Left lung (tissue), 10 donors: ENCODE measurements around the gene CHST4. TPM values are rescaled to one million over a fixed set of nuclear protein-coding genes. Genes with fewer than 3 reads are reported as not detected.

Source experiments
- ATAC-seq: fragments of 200-7000 bp; cut with Tn5 transposase; one replicate; pipeline ENCODE4 v1.9.1; 2020; ENCODE audit warnings: moderate library complexity
- DNase-seq, 4 donors: peaks; one replicate each; pipeline ENCODE4 v3.0.0-alpha.2; 2013 to 2020
- H3K27ac ChIP-seq, 2 donors: fragments of 200-600 bp; sonication (generic) in 1 of 2; one replicate each; pipeline versions ENCODE4 v1.5.0 to v1.8.0; 2020 to 2021
- H3K27me3 ChIP-seq, 2 donors: fragments of 200-600 bp; sonication (generic) in 1 of 2; one replicate each; pipeline versions ENCODE4 v1.5.0 to v1.8.0; 2020 to 2021
- H3K36me3 ChIP-seq, 2 donors: fragments of 200-600 bp; sonication (generic) in 1 of 2; one replicate each; pipeline versions ENCODE4 v1.5.0 to v1.8.0; 2020 to 2021
- H3K4me1 ChIP-seq, 2 donors: fragments of 200-600 bp; one replicate each; pipeline ENCODE4 v1.8.0; 2021
- H3K4me3 ChIP-seq, 2 donors: fragments of 200-600 bp; sonication (generic) in 1 of 2; one replicate each; pipeline versions ENCODE4 v1.5.0 to v1.8.0; 2020 to 2021; ENCODE audit warnings: mild to moderate bottlenecking in 1 of 2
- H3K9me3 ChIP-seq, 2 donors: fragments of 200-600 bp; sonication (generic) in 1 of 2; one replicate each; pipeline versions ENCODE4 v1.5.0 to v1.8.0; 2020 to 2021
- intact Hi-C, 2 donors: fragments of 100-400 bp; cut with DNase I; formaldehyde crosslinking; loops; one replicate each; pipeline versions ENCODE4 v1.11.2 to v1.14.2; 2022
- polyA plus RNA-seq, 6 donors: library from polyadenylated mRNA; unstranded; fragments of 120-200 nt; gene quantifications; one replicate each; pipeline ENCODE4 v1.2.1, GENCODE V29; 2013; ENCODE audit not compliant: insufficient read length in 6 of 6
- total RNA-seq, 2 donors: library from RNA; stranded (reverse); fragmentation: NEBNext Ultra II Directional; extraction: Animal tissue kit (Norgen Biotek cat#: 25700); gene quantifications; one replicate each; pipeline ENCODE4 v1.2.1, GENCODE V29; 2021
- TF ChIP-seq, protein P1 (sequence below), 2 donors: fragments of 200-600 bp; sonication (generic) in 1 of 2; IDR thresholded peaks; one replicate each; pipeline versions ENCODE4 v1.5.0 to v1.8.0; 2021; ENCODE audit warnings: antibody characterized with exemption in 2 of 2
- donor health status: DM: no; HTN: yes; CAD: no.
- donor health status: DM: no; HTN: no; CAD: no.

CHST4 gene
- total and polyA plus RNA-seq, 8 donors: 0.07 to 0.26 (median 0.12) TPM; not detected in 3

DNA sequence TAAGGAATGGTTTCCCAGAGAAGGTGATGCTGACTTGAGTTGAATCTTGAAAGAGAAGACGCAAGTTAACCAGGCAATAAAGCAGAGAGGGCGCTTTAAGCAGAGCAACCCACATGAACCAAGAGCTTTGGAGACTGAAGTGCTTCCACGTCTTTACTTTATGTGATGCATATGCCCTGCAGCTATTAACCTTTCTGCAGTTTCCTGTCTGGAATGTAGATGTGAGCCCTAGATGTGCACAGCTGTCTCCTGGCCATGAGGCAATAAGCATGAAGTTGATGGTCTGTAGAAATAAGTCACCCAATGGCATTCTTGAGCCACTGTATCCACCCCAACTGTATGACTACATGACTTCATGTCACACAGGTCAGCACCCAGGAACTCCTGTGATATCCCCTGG lies 5.7 kb upstream of the CHST4 start:
- peaks cover 0 to 2% of the 10 kb centered on the region in 2 donors for H3K27me3 ChIP-seq
- H3K36me3 ChIP-seq: no peaks in the 10 kb centered on the region
- no peak for ATAC-seq
- H3K4me3 ChIP-seq: no peak overlapping the region
- DNase-seq: no peak
- intact Hi-C loops: no loop called here
- TF ChIP-seq, protein P1, sequence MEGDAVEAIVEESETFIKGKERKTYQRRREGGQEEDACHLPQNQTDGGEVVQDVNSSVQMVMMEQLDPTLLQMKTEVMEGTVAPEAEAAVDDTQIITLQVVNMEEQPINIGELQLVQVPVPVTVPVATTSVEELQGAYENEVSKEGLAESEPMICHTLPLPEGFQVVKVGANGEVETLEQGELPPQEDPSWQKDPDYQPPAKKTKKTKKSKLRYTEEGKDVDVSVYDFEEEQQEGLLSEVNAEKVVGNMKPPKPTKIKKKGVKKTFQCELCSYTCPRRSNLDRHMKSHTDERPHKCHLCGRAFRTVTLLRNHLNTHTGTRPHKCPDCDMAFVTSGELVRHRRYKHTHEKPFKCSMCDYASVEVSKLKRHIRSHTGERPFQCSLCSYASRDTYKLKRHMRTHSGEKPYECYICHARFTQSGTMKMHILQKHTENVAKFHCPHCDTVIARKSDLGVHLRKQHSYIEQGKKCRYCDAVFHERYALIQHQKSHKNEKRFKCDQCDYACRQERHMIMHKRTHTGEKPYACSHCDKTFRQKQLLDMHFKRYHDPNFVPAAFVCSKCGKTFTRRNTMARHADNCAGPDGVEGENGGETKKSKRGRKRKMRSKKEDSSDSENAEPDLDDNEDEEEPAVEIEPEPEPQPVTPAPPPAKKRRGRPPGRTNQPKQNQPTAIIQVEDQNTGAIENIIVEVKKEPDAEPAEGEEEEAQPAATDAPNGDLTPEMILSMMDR (IDR thresholded peaks at IDR 0.05): no peak
- H3K4me1 ChIP-seq: no peaks in the 10 kb centered on the region
- H3K27ac ChIP-seq: no peak overlapping the region
- H3K9me3 ChIP-seq: no peaks in the 10 kb centered on the region

DNA sequence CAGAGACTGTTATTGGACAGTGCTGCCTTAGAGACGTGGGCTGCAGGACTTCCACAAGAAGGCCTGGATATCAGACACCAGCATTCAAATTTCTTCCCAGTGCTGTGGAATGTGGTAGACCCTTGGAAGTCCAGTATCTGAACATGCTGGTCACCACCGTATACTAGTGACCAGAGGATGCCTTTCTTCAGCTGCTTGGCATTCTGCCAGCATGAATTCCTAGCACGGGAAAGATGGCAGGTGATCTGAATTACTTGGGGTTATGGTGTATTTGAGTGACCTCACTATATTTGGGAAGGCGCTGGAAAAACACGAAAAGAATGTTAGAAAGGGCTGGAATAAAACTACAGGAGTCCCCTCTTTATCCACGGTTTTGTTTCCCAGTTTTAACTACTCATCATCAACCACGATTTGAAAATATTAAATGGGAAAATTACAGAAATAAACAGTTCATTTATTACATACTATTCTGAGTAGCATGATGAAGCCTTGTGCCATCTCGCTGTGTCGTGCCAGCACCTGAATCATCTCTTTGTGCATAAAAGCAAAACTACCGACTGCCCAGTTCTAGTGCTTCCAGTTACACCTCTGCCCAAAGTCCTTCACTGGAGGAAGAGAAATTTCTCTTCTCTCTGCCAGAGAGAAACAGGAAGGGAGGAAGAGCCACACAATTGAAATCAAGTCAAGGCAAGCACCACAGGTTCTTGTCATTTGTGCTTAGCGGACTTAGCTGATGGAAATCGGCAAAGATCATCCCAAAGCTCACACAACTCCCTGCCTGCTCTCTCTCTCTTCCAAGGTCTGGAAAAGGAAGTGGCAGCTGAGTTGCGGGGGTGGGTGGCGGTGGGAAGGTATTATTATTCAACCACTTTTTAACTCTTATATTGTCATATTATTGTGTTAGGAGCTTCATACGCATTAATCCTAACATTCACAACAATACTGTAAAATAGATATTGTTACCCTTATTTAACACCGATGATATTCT lies 1.4 kb upstream of the CHST4 start:
- Histone ChIP-seq H3K27ac (no peak overlapping the region), H3K4me1 (no peaks in the 10 kb centered on the region), H3K27me3 (peaks cover 0 to 20% of the 10 kb centered on the region in 2 donors), H3K4me3 (no peak overlapping the region), H3K9me3 (no peaks in the 10 kb centered on the region), H3K36me3 (no peaks in the 10 kb centered on the region)
- TF ChIP-seq, protein P1 (IDR thresholded peaks at IDR 0.05): no peak
- DNase-seq (no peak), ATAC-seq (no peak)
- intact Hi-C loops: no loop called here

DNA sequence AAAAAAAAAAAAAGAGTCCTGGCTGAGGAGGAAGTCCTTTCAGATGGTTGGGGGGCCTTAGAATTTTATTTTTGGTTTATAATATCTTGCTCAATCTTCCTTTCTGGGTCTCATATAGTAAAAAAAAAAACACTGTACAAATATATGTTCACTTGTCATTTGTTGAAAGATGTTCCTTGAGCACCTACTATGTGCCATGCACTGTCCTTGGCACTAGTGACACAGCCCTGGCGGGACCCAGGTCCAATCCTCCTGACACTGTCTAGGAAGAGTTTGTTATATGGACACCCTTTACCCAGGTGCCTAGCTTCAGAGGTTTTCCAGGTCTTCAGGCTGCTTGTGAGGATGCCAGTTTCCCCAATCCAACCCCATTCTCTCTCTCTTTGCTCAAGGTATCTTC lies 2.0 kb downstream of the CHST4 start:
- intact Hi-C loops: no loop called here
- peaks cover 0 to 20% of the 10 kb centered on the region in 2 donors for H3K27me3 ChIP-seq

DNA sequence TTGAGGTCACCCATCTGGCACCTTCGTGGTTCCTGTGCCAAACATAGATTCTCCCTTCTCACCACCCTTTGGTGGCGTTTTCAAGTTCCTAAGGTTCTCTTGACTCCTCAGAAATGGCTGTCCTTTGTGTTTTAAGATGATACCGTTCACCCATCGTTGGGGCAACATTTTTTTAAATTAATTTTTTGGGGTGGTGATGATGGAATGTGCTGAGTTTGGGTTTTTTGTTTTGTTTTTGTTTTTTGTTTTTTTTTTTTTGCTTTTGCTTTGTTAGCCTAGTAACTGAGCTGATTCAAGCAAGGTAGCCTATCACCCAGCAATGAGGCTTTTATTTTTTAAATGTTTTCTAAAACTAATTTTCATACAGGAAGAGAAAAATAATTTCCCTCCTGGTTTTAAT lies 2.6 kb downstream of the CHST4 start:
- TF ChIP-seq, protein P1 (IDR thresholded peaks at IDR 0.05): no peak
- no peak for ATAC-seq
- Histone ChIP-seq H3K27me3 (peaks cover 0 to 20% of the 10 kb centered on the region in 2 donors), H3K9me3 (no peaks in the 10 kb centered on the region), H3K4me1 (no peaks in the 10 kb centered on the region), H3K4me3 (no peak overlapping the region), H3K27ac (no peak overlapping the region), H3K36me3 (no peaks in the 10 kb centered on the region)
- intact Hi-C loops: no loop called here
- DNase-seq: no peak

More for the DNA sequence above, 2.0 kb downstream of the CHST4 start:
- no peak overlapping the region for H3K27ac ChIP-seq
- no peaks in the 10 kb centered on the region for H3K9me3 ChIP-seq
- DNase-seq (no peak), ATAC-seq (no peak)
- H3K4me3 ChIP-seq: no peak overlapping the region
- no peaks in the 10 kb centered on the region for H3K36me3 ChIP-seq
- TF ChIP-seq, protein P1 (IDR thresholded peaks at IDR 0.05): no peak
- no peaks in the 10 kb centered on the region for H3K4me1 ChIP-seq

DNA sequence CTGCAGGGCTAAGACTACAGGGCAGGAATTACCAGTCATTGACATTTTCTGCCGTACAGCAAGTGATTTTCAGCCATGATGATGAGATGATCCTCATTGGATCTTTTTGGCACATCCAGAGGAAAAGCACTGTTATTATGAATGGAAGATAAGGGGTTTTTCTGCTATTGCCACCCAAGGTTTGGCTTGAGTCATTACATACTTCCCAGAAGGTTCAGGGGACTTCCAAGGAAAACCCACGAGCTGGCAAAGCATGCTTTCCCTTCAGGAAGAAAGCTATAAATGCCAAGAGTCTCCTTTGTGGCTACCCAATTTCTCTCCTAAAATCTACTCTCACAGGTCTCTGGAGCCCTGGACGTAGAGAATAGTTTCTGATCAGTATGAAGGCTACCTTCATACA lies 6.1 kb downstream of the CHST4 start:
- Histone ChIP-seq H3K27ac (no peak overlapping the region), H3K4me3 (no peak overlapping the region), H3K4me1 (no peaks in the 10 kb centered on the region), H3K9me3 (no peaks in the 10 kb centered on the region), H3K27me3 (no peaks in the 10 kb centered on the region), H3K36me3 (no peaks in the 10 kb centered on the region)
- DNase-seq (no peak), ATAC-seq (no peak)
- TF ChIP-seq, protein P1 (IDR thresholded peaks at IDR 0.05): no peak
- intact Hi-C loops: no loop called here
